ENCODE results near the gene MAT1A.

MAT1A gene

GRCh38 chr10:80296942-80297341 lies 7.5 kb upstream of the MAT1A start:
- TF ChIP-seq, protein P1, sequence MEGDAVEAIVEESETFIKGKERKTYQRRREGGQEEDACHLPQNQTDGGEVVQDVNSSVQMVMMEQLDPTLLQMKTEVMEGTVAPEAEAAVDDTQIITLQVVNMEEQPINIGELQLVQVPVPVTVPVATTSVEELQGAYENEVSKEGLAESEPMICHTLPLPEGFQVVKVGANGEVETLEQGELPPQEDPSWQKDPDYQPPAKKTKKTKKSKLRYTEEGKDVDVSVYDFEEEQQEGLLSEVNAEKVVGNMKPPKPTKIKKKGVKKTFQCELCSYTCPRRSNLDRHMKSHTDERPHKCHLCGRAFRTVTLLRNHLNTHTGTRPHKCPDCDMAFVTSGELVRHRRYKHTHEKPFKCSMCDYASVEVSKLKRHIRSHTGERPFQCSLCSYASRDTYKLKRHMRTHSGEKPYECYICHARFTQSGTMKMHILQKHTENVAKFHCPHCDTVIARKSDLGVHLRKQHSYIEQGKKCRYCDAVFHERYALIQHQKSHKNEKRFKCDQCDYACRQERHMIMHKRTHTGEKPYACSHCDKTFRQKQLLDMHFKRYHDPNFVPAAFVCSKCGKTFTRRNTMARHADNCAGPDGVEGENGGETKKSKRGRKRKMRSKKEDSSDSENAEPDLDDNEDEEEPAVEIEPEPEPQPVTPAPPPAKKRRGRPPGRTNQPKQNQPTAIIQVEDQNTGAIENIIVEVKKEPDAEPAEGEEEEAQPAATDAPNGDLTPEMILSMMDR (IDR thresholded peaks at IDR 0.05): no peak
- Histone ChIP-seq H3K4me3 (no peak overlapping the region), H3K27ac (no peak overlapping the region)
- DNase-seq (ENCODE audit: low spot score): no peak

GRCh38 chr10:80292607-80293239 lies 3.3 kb upstream of the MAT1A start:
- no peak for DNase-seq (ENCODE audit: low spot score)
- TF ChIP-seq, protein P1 (IDR thresholded peaks at IDR 0.05): no peak
- Histone ChIP-seq H3K4me3 (no peak overlapping the region), H3K27ac (no peak overlapping the region)

DNA sequence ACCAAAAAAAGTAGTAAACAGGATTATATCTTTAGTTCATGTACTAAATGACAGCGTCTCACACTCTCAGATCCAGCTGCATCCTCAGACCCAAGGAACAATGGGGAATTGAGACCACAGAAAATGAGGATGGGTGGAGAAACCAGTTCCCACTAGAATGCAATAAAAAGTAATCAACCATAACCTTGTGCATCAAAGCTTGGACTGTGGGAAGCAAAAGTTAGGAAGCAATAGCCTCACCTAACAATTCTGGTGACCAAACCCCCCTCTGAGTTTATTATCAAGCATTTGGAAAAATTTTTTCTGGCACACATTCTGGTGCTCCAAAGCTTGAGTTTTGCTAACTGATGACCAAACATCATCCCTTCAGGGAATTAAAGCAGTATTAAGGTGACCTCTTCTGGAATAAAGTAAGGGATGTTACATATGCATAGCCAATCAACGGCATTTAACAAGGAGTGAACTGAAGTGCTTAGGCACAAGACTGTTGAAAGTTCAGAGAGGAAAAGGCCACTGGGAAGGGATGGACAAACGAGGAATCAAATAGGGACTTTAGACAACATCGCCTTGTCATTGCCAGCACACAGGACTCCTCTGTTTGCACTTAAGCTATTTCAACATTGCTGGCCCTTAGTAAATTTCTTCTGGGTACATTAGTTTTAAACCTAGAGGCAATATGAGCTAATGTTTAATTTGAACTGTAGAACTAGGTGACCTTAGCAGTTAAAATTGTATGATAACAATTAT lies 1.2 kb upstream of the MAT1A start:
- no peak overlapping the region for H3K27ac ChIP-seq
- TF ChIP-seq, protein P1 (IDR thresholded peaks at IDR 0.05): no peak
- DNase-seq (ENCODE audit: low spot score): no peak

GRCh38 chr10:80288849-80289248 lies 609 bp downstream of the MAT1A start:
- Histone ChIP-seq H3K4me3 (no peak overlapping the region), H3K27ac (no peak overlapping the region)
- TF ChIP-seq, protein P1 (IDR thresholded peaks at IDR 0.05): no peak
- DNase-seq (ENCODE audit: low spot score): no peak

More for the DNA sequence above, 1.2 kb upstream of the MAT1A start:
- H3K4me3 ChIP-seq: no peak overlapping the region

GRCh38 chr10:80284522-80284921 lies 4.9 kb downstream of the MAT1A start:
- DNase-seq (ENCODE audit: low spot score): no peak
- TF ChIP-seq, protein P1 (IDR thresholded peaks at IDR 0.05): no peak
- H3K4me3 ChIP-seq: no peak overlapping the region
- H3K27ac ChIP-seq: no peak overlapping the region

DNA sequence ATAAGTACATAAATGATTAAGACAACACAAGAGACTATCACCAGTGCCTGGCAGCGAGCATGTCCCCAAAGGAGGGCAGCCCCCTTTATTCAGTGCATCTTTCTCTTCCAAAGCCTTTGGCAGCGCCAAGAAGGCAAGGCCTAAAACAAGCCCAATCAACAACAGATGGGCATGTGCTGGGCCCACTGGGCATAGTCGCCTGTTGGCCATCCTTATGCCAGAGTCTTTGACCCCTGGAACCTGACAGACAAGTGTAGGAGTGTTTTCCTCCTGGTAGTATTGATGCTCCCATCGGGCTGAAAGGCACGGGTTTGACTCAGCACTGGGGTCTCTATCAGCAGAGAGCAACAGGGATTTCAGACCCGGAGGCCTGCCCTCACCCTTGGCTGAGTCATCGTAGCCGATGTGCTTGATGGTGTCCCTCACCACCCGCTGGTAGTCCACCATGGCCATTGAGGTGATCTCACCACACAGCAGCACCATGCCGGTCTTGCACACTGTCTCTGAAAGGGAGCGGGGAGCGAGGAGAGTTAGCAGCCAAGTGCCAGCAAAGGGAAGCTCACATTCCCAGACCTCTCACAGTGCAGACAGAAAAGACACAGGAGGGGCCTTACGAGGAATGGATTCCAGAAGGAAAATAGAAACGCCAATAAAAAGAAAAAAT lies 5.8 kb downstream of the MAT1A start:
- no peak for DNase-seq (ENCODE audit: low spot score)
- TF ChIP-seq, protein P1 (IDR thresholded peaks at IDR 0.05): no peak
- H3K4me3 ChIP-seq: no peak overlapping the region
- H3K27ac ChIP-seq: no peak overlapping the region

All from coronary artery (tissue), 2 donors.